GM10248 (cell line): ENCODE results near the gene KRT33B.

Experiments
- CTCF ChIA-PET: fragments of 300-600 bp; sonication (Branson Sonifier 250); formaldehyde crosslinking; extraction: SDS; loops from one replicate; lab custom pipeline; 2021; ENCODE audit warnings: antibody characterized with exemption; lab: Yijun Ruan, JAX
- POLR2A ChIA-PET: fragments of 350-650 bp; sonication (Branson Sonifier 250); formaldehyde crosslinking; extraction: SDS; loops from one replicate; lab custom pipeline; 2020; ENCODE audit warnings: antibody characterized with exemption; lab: Yijun Ruan, JAX
- DNase-seq: peaks from one replicate; pipeline ENCODE4 v3.0.0; 2012; ENCODE audit errors: extremely low spot score
- CTCF ChIP-seq: IDR thresholded peaks from 2 replicates; pipeline ENCODE4 v1.5.1; 2012; ENCODE audit warnings: mild to moderate bottlenecking, low read depth; ENCODE audit errors: extremely low read depth, missing control alignments, control extremely low read depth

The KRT33B gene

DNA sequence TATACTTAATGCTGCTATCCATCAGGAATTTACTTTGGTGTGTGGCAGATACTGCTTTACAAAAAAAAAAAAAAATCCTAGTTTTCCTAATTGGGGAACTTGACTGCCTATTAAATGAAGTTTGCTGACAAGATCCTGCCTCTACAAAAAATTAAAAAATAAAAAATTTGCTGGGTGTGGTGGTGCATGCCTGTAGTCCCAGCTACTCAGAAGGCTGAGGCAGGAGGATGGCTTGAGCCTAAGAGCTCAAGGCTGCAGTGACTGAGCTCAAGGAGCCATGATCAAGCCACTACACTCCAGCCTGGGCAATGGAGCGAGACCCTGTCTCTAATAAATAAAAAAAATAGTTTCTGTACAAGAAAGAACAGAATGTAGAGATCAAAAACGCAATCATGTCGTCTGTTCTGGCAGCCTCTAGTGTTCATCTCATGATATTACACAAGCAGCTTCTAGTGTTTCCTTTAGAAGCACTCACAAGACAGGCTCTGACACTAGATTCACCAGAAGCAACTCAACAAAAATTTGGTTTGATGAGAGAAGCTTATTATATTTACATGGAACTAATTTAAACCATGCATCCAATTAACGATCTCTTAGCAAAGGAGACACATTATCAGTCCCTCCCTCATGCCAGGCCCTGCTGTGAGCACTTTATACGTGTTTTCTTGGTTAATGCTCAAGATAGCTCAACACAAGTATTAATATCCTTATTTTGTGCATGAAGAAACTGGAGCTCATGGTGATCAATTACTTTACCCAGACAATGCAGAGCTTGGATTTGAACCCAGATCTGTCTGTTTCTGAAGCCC lies 47.3 kb downstream of the KRT33B start:
- ChIA-PET POLR2A (no interaction called here), CTCF (interaction anchor here (0.8 to 2.5 kb wide), 13 partner anchors 9 to 707 kb away, joined by 3 to 11 read pairs (median 3); partner anchors contain the start of genes KRTAP16-1 and KRTAP29-1)
- peak; percentile 74 for TF ChIP-seq CTCF
- DNase-seq, result peak; percentile 43

DNA sequence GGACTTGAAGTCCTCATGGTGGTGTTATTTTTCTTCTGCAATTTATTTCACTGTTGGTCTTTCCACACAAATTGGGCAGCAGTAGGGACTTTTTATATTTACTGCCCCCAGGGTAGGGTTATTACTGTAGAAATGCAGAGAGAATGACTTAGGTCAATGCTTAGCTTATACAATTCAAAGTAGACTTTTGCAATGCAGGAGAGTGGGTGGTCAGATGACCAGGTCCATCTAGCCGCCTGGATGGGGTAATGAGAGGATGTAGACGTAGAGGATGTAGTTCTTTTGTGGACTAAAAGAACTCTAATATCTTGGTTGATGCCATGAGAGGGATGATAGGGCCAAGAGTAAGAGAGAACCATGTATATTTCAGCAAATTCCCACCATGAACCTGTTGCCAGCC lies 51.4 kb downstream of the KRT33B start:
- CTCF ChIA-PET, result interaction anchor here (1.4 kb wide), 1 partner anchor 13 kb away, joined by 4 read pairs; no protein-coding TSS in a partner anchor
- POLR2A ChIA-PET, result no interaction called here
- DNase-seq, result no peak
- TF ChIP-seq CTCF, result no peak

- POLR2A ChIA-PET, result no interaction called here
- CTCF ChIA-PET, result no interaction called here
- TF ChIP-seq CTCF, result no peak
Observed at GRCh38 chr17:41315814-41316445, 53.7 kb downstream of the KRT33B start.

GRCh38 chr17:41315204-41315794 lies 54.3 kb downstream of the KRT33B start, which contains the start of gene KRTAP17-1:
Gene KRTAP17-1, minus strand, starts transcription at chr17:41315710. Its CDS starts 60 bp downstream, at chr17:41315650.
- ChIA-PET CTCF (interaction anchor here (1.2 kb wide), 1 partner anchor 14 kb away, joined by 4 read pairs; no protein-coding TSS in a partner anchor), POLR2A (no interaction called here)
- DNase-seq, result no peak

More at GRCh38 chr17:41315814-41316445, 53.7 kb downstream of the KRT33B start:
- no peak for DNase-seq

More at GRCh38 chr17:41315204-41315794, 54.3 kb downstream of the KRT33B start, which contains the start of gene KRTAP17-1:
- no peak for TF ChIP-seq CTCF
